Esophagus muscularis mucosa (tissue), 4 donors: ENCODE results near the gene UGT1A10.

Experiments used
- CTCF ChIP-seq, 3 experiments: fragments of 200-600 bp in 2 of 3; fragments of 450-650 bp in 1 of 3; sonication (generic) in 2 of 3; IDR thresholded peaks; one replicate each; pipeline ENCODE4 v1.5.1; 2017 to 2019; ENCODE audit warnings: antibody characterized with exemption in 3 of 3, mild to moderate bottlenecking in 2 of 3, moderate library complexity in 1 of 3
- EP300 ChIP-seq: sonication (generic); formaldehyde crosslinking; IDR thresholded peaks from one replicate; pipeline ENCODE4 v1.6.1; 2017; ENCODE audit warnings: antibody characterized with exemption
- POLR2A ChIP-seq: fragments of 450-650 bp; IDR thresholded peaks from one replicate; pipeline ENCODE4 v1.6.1; 2017; ENCODE audit warnings: antibody characterized with exemption, moderate library complexity, mild to moderate bottlenecking, low read depth
- POLR2AphosphoS5 ChIP-seq, 2 donors: sonication (generic); formaldehyde crosslinking; IDR thresholded peaks; one replicate each; pipeline ENCODE4 v1.6.1; 2017; ENCODE audit warnings: antibody characterized with exemption in 2 of 2

- no peak for TF ChIP-seq EP300
- TF ChIP-seq CTCF (IDR thresholded peaks at IDR 0.05): no peak
- no peak for TF ChIP-seq POLR2AphosphoS5 (IDR thresholded peaks at IDR 0.05)
- TF ChIP-seq POLR2A: no peak
Measured at GRCh38 chr2:233671290-233672161, 35.3 kb downstream of the UGT1A10 start, which contains the start of gene UGT1A9.
